CD4-positive, alpha-beta T cell (primary cell): ENCODE results near the gene RFNG. TPM values are rescaled to one million over a fixed set of nuclear protein-coding genes. Genes with fewer than 3 reads are reported as not detected.

Source experiments
- ATAC-seq: fragments of 200-7000 bp; cut with Tn5 transposase; one replicate; pipeline ENCODE4 v1.10.0; 2022; ENCODE audit warnings: mild to moderate bottlenecking; ENCODE audit not compliant: poor library complexity
- CTCF ChIA-PET: fragments of 350-600 bp; sonication (Branson Sonifier 250); formaldehyde crosslinking; loops from one replicate; lab custom pipeline; 2021; ENCODE audit warnings: antibody characterized with exemption, inconsistent platforms; lab: Charles Lee
- POLR2A ChIA-PET: fragments of 350-600 bp; sonication (Branson Sonifier 250); formaldehyde crosslinking; loops from one replicate; lab custom pipeline; 2021; ENCODE audit warnings: antibody characterized with exemption, inconsistent platforms; lab: Charles Lee
- DNase-seq, 14 experiments: peaks; one replicate each; pipeline ENCODE4 v3.0.0-alpha.2; 2013 to 2020; ENCODE audit warnings: mixed read lengths in 2 of 14
- H3K27ac ChIP-seq, 2 donors: one replicate each; pipeline versions ENCODE4 v1.5.1 to v1.7.0; 2013; ENCODE audit warnings: low read length in 2 of 2, low read depth in 1 of 2, mild to moderate bottlenecking in 1 of 2
- H3K27me3 ChIP-seq, 2 experiments: 1 replicate in 1 of 2; 2 replicates in 1 of 2; pipeline versions ENCODE4 v1.6.1 to v1.7.0; 2013; ENCODE audit warnings: low read length in 2 of 2, control low read depth in 1 of 2, mild to moderate bottlenecking in 1 of 2, moderate library complexity in 1 of 2; ENCODE audit not compliant: insufficient read depth in 2 of 2, control insufficient read depth in 1 of 2
- H3K36me3 ChIP-seq: one replicate; pipeline ENCODE4 v1.6.1; 2013; ENCODE audit warnings: low read length, control low read depth; ENCODE audit not compliant: insufficient read depth
- H3K4me1 ChIP-seq: one replicate; pipeline ENCODE4 v1.6.1; 2013; ENCODE audit warnings: low read length, control low read depth; ENCODE audit not compliant: insufficient read depth
- H3K4me3 ChIP-seq: one replicate; pipeline ENCODE4 v1.5.1; 2013; ENCODE audit warnings: mild to moderate bottlenecking, low read length, moderate library complexity
- H3K9me3 ChIP-seq, 2 experiments: 1 replicate in 1 of 2; 2 replicates in 1 of 2; pipeline versions ENCODE4 v1.6.1 to v1.7.0; 2013; ENCODE audit warnings: low read length in 2 of 2, mild to moderate bottlenecking in 2 of 2, control low read depth in 1 of 2, moderate library complexity in 1 of 2; ENCODE audit not compliant: control insufficient read depth in 1 of 2, insufficient read depth in 1 of 2
- H3K27ac Mint-ChIP-seq: one replicate; pipeline ENCODE4 v1.8.0; 2020; ENCODE audit warnings: mixed read lengths
- H3K27me3 Mint-ChIP-seq: one replicate; pipeline ENCODE4 v1.8.0; 2021; ENCODE audit warnings: mixed read lengths
- H3K36me3 Mint-ChIP-seq: one replicate; pipeline ENCODE4 v1.8.0; 2021; ENCODE audit warnings: low read depth, mixed read lengths
- H3K4me1 Mint-ChIP-seq: one replicate; pipeline ENCODE4 v1.8.0; 2021; ENCODE audit warnings: low read depth, mixed read lengths
- H3K4me3 Mint-ChIP-seq: one replicate; pipeline ENCODE4 v1.8.0; 2020; ENCODE audit warnings: mild to moderate bottlenecking, mixed read lengths
- H3K9me3 Mint-ChIP-seq: one replicate; pipeline ENCODE4 v1.8.0; 2020; ENCODE audit warnings: mixed read lengths
- CTCF ChIP-seq: fragments of 200-600 bp; IDR thresholded peaks from one replicate; pipeline ENCODE4 v1.8.0; 2022; ENCODE audit warnings: antibody characterized with exemption, mild to moderate bottlenecking
- intact Hi-C, 2 experiments: fragments of 100-400 bp; cut with DNase I in 1 of 2; cut with micrococcal nuclease in 1 of 2; formaldehyde crosslinking; loops; one replicate each; pipeline versions ENCODE4 v1.15.1 to v1.9.0; 2023 to 2025; cut with DNase I, micrococcal nuclease
- total RNA-seq, 174 experiments: library from RNA in 2 of 174; stranded (reverse) in 2 of 174; gene quantifications; one replicate each; pipeline ENCODE4 v1.2.3 and lab custom pipeline; 2021 to 2026

Gene RFNG
- total RNA-seq, 2 experiments from 2014 or later: 28.1 to 31.2 TPM

- H3K27ac ChIP-seq: no peak overlapping the region
- no peaks in the 10 kb centered on the region for H3K9me3 ChIP-seq
- intact Hi-C loops: loop anchor here (10.0 kb wide), 5 partner anchors 91 to 521 kb away; partner anchors contain the start of genes HEXD (in 1 of the 2) and OGFOD3 (in 1 of the 2)
- ATAC-seq (no peak), DNase-seq (no peak)
- CTCF ChIA-PET: no interaction called here
- Mint-ChIP-seq H3K27ac (no peak overlapping the region), H3K36me3 (peaks cover 16% of the 10 kb centered on the region), H3K27me3 (no peaks in the 10 kb centered on the region), H3K4me1 (peaks cover 30% of the 10 kb centered on the region), H3K9me3 (no peaks in the 10 kb centered on the region), H3K4me3 (peak overlapping the region; percentile 67)
- no peaks in the 10 kb centered on the region for H3K27me3 ChIP-seq
- H3K4me1 ChIP-seq: peaks cover 50% of the 10 kb centered on the region
- TF ChIP-seq CTCF: no peak
- H3K36me3 ChIP-seq: no peaks in the 10 kb centered on the region
- no peak overlapping the region for H3K4me3 ChIP-seq
- POLR2A ChIA-PET: interaction anchor here (1.4 to 2.5 kb wide), 2 partner anchors 10 to 93 kb away, joined by 3 to 12 read pairs; partner anchors contain the start of genes CENPX and LRRC45
Measured at GRCh38 chr17:82033359-82034085, 18.1 kb downstream of the RFNG start.

- H3K4me3 Mint-ChIP-seq: peak overlapping the region; percentile 48
- Histone ChIP-seq H3K36me3 (no peaks in the 10 kb centered on the region), H3K4me1 (peaks cover 42% of the 10 kb centered on the region), H3K27ac (no peak overlapping the region), H3K4me3 (peak overlapping the region; percentile 20), H3K27me3 (no peaks in the 10 kb centered on the region), H3K9me3 (no peaks in the 10 kb centered on the region)
- ATAC-seq (peak; percentile 32), DNase-seq (peak in 6 of 14 experiments; percentile 32 to 70 (median 52))
- peaks cover 9% of the 10 kb centered on the region for H3K36me3 Mint-ChIP-seq
- no peak overlapping the region for H3K27ac Mint-ChIP-seq
- H3K9me3 Mint-ChIP-seq: no peaks in the 10 kb centered on the region
- peaks cover 22% of the 10 kb centered on the region for H3K4me1 Mint-ChIP-seq
- CTCF ChIA-PET: interaction anchor here (0.6 kb wide), 1 partner anchor 468 kb away, joined by 4 read pairs; no protein-coding TSS in a partner anchor
- no peaks in the 10 kb centered on the region for H3K27me3 Mint-ChIP-seq
- intact Hi-C loops: loop anchor here (2.0 to 10.0 kb wide), 6 partner anchors 67 to 523 kb away; partner anchors contain the start of genes FASN (in 1 of the 2), HEXD (in 1 of the 2) and OGFOD3 (in 1 of the 2)
- TF ChIP-seq CTCF: no peak
- POLR2A ChIA-PET: interaction anchor here (1.4 to 2.5 kb wide), 3 partner anchors 9 to 95 kb away, joined by 3 to 12 read pairs (median 6); partner anchors contain the start of genes CENPX, DUS1L and LRRC45
Measured at GRCh38 chr17:82031885-82032627, 19.6 kb downstream of the RFNG start.

GRCh38 chr17:82031303-82031884, 20.2 kb downstream of the RFNG start, which contains the start of gene RAC3:
Gene RAC3, plus strand, starts transcription at chr17:82031678. Its CDS starts 84 bp downstream, at chr17:82031762.
- Mint-ChIP-seq H3K9me3 (no peaks in the 10 kb centered on the region), H3K27ac (no peak within 1 kb of the TSS), H3K36me3 (peaks cover 9% of the 10 kb centered on the region), H3K4me1 (peaks cover 22% of the 10 kb centered on the region), H3K27me3 (no peaks in the 10 kb centered on the region), H3K4me3 (peak within 1 kb of the TSS; percentile 91)
- ATAC-seq (peak; percentile 18), DNase-seq (peak in 2 of 14 experiments; percentile 49 to 57)
- Histone ChIP-seq H3K27ac (no peak within 1 kb of the TSS), H3K36me3 (no peaks in the 10 kb centered on the region), H3K27me3 (no peaks in the 10 kb centered on the region), H3K9me3 (no peaks in the 10 kb centered on the region), H3K4me1 (peaks cover 35% of the 10 kb centered on the region), H3K4me3 (peak within 1 kb of the TSS; percentile 53)
- intact Hi-C loops: loop anchor here (2.0 to 10.0 kb wide), 6 partner anchors 67 to 523 kb away; partner anchors contain the start of genes FASN (in 1 of the 2), HEXD (in 1 of the 2) and OGFOD3 (in 1 of the 2)
- POLR2A ChIA-PET: interaction anchor here (1.0 to 2.5 kb wide), 7 partner anchors 8 to 269 kb away, joined by 5 to 12 read pairs (median 6); partner anchors contain the start of genes CENPX, DUS1L and LRRC45
- CTCF ChIA-PET: interaction anchor here (0.6 to 2.6 kb wide), 6 partner anchors 10 to 469 kb away, joined by 3 to 14 read pairs (median 5); no protein-coding TSS in a partner anchor
- TF ChIP-seq CTCF: no peak
